G401.6 (cell line): ENCODE data around the gene DENND4A.
A peak's percentile ranks its signal among the peaks of the same experiment; 100 is the strongest.
"Not testable (repeated sequence)": the region's sequence is repeated elsewhere in the genome, so short reads cannot be mapped to it uniquely, and the experiment has no call there.

ENCODE experiments used
- FAIRE-seq: peaks from 2 replicates; lab custom pipeline; 2012; peaks lifted over from hg19 to GRCh38; lab: Jason Lieb, UNC

The DENND4A gene

DNA sequence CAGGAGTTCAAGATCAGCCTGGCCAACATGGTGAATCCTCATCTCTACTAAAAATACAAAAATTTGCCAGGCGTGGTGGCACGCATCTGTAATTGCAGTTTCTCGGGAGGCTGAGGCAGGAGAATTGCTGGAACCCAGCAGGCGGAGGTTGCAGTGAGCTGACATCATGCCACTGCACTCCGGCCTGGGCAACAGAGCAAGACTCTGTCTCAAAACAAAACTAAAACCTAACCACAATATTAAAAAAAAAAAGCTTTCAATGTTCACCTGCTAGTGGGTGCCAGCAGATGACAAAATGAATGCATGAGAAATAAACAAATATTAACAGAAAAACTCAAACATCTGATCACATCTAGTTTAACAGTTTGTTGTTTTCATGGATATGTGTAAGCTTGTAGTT is 161.3 kb downstream of the DENND4A start:
- FAIRE-seq, result no peak

DNA sequence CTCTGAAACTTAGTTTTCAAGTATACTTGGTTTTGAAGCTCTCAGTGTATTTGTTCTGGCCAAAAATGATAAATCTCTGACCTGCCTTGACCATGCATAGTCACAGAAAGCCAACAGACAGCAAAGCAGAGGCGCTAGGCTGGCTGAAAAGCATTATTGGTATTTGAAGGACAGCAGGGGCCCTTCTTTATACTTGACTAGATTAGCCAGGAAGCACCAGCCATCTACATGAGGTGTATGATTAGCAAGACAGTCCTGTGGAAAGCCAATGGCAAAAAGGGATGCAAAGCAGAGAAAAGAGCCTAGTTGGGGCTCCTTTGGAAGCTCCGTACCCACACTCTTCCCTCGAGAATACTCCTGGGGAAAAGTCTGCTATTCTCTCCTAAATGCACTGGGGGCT is 162.5 kb downstream of the DENND4A start:
- FAIRE-seq, result no peak

DNA sequence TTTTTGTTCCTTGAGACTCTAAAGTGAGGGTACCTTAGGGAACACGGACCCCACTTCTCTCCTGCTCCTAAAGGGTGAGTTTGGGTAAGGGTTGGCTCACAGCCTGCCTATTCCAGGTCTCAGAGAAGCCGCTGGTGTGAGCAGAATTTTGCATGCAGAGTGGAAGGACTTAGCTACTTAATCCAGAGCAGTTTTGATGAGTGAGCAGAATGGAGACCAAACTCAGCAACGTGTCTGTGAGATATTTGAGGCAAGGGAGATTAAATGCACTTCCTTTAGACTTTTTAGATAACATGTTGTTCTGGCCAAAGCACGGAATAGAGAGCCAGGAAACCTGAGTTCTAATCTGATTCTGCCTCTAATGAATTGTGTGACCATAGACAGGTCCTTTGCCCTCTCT is 165.2 kb downstream of the DENND4A start:
- no peak for FAIRE-seq

- FAIRE-seq, result no peak
Observed at GRCh38 chr15:65623103-65623502, 169.0 kb downstream of the DENND4A start.

DNA sequence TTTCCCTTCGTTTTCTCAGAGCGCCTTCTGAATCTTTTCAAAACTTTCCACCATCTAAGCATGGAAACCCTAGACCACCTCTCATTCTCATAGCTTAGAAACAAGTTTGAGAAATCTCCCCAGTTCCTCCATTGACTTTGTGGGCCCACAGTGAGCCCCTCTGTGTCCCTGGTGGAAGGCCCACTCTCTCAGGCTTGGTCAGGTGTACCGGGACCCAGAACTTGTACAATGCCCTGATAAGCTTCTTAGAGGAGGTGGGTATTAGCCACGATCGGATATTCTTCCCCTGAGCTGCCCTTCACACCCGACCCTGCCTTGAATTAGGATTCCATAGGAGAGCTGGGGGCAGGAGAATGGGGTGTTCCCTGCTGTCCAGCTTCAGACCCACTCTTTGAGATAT is 170.5 kb downstream of the DENND4A start, which contains the start of gene SLC24A1:
Gene SLC24A1, plus strand, starts transcription at position 301 of the 400 bp plus-strand sequence. CDS start 2,143 bp downstream, outside the sequence.
- FAIRE-seq, result no peak

DNA sequence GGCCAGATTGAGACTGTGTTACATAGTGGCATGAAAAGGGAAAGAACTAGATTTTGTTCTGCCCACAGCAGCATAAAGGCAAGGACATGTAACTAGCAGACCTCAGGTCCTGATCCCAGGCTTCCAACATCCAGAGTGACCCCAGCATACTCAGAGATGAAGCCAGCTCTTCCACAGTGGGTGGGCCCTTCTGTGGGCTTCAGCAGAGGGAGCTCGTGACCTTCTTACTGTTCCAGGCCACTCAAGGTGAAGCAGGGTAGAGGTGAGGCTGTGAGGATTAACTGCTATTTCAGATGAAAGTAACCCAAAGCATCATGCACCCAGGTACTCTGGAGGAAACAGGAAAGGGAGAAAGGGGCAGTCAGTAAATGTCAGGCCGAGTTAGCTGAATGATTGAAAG is 171.3 kb downstream of the DENND4A start:
- FAIRE-seq, result no peak

GRCh38 chr15:65619626-65620290 is 172.3 kb downstream of the DENND4A start:
- FAIRE-seq, result no peak

- no peak for FAIRE-seq
Observed at GRCh38 chr15:65618560-65619109, 173.5 kb downstream of the DENND4A start.

- not testable (repeated sequence) for FAIRE-seq
Observed at GRCh38 chr15:65615887-65616286, 176.2 kb downstream of the DENND4A start.

DNA sequence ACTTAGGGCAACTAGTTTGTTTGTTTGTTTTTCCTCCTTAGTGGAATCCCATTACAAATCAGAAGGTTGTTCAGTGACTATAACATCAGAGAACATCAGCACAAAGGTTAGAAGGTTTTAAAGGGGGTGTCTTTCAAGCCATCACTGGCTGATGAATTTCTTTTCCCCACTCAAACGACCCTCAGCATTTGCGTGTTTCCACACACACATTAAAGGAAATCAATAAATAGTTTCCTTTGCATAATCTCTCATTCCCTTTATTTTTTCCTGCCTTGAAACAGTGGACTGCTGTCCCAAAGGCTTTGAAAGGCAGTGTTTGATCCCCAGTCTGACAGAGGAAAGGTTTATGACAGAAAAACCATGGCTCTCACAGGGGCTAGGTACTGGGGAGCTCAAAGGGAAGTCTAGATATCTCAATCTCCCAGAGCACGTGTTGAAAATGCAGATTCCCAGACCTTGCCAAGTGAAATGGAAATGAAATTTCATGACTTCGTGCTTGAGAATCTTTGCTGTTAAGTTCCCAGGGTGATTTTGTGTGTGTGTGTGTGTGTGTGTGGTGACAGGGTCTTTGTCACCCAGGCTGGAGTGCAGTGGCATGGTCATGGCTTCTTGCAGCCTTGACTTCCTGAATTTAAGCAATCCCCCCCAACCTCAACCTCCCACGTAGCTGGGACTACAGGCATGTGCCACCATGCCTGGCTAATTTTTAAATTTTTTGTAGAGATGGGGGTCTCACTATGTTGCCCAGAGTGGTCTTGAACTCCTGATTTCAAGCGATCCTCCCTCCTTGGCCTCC is 178.9 kb downstream of the DENND4A start:
- FAIRE-seq, result no peak

- FAIRE-seq, result no peak
Observed at GRCh38 chr15:65612616-65612946, 179.5 kb downstream of the DENND4A start.

GRCh38 chr15:65611888-65612615 is 180.0 kb downstream of the DENND4A start:
- no peak for FAIRE-seq

- peak; percentile 96 for FAIRE-seq
Observed at GRCh38 chr15:65610871-65611718, 181.0 kb downstream of the DENND4A start, which contains the start of gene INTS14. Gene INTS14, minus strand, starts transcription at chr15:65611131. Its CDS starts 3,751 bp downstream, at chr15:65607380.
